Lower leg skin (tissue), 3 donors: ENCODE results near the gene EDN3.

Experiments
- CTCF ChIP-seq, 3 donors: fragments of 450-650 bp; IDR thresholded peaks; one replicate each; pipeline ENCODE4 v1.5.1; 2016; ENCODE audit warnings: antibody characterized with exemption in 3 of 3, mild to moderate bottlenecking in 3 of 3, moderate library complexity in 2 of 3
- POLR2A ChIP-seq, 2 donors: fragments of 450-650 bp; IDR thresholded peaks; one replicate each; pipeline ENCODE4 v1.6.1; 2016 to 2017; ENCODE audit warnings: antibody characterized with exemption in 2 of 2, mild to moderate bottlenecking in 1 of 2, moderate library complexity in 1 of 2

- no peak for TF ChIP-seq CTCF (IDR thresholded peaks at IDR 0.05)
- no peak for TF ChIP-seq POLR2A (IDR thresholded peaks at IDR 0.05)
Measured at GRCh38 chr20:59265298-59265697, 35.1 kb upstream of the EDN3 start.
